ENCODE results near the gene VMAC.

DNA sequence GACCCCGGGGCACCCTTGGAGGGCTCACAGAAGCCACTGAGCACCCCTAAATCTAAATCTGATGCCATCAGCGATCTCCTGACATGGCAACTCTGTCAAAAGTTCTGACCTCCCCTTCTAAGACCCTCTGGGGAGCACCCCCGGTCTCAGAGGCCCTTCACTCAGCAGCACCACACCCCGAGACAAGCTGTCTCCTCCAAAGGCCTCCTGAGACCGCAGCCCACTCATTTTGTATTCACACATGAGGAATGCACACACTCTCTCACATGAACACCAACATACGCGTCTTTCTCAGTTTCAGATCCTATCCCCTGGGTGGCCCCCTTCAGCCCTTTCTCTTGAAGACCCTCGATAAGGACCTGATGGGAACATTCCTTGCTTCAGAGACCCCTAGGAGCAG, 3.7 kb upstream of the VMAC start:
- no peak for TF ChIP-seq CTCF (IDR thresholded peaks at IDR 0.05)
- no peak for TF ChIP-seq EZH2 (IDR thresholded peaks at IDR 0.05; ENCODE audit: borderline replicate concordance, insufficient read depth, low read depth, low read length, poor library complexity, severe bottlenecking)

Data from B cell (primary cell).